Measurements from ENCODE around the gene NHSL2. TPM values are rescaled to one million over a fixed set of nuclear protein-coding genes. Genes with fewer than 3 reads are reported as not detected.

The NHSL2 gene
- polyA plus RNA-seq, 1 of the 3 experiments (the other 2 are of a cell fraction): 0.61 TPM

GRCh38 chrX:72132456-72132855, 221.8 kb downstream of the NHSL2 start (continued):
- TF ChIP-seq SIN3A (IDR thresholded peaks at IDR 0.05; ENCODE audit: borderline replicate concordance, low read depth, low read length): no peak
- no peak for TF ChIP-seq POLR2AphosphoS5 (IDR thresholded peaks at IDR 0.05; ENCODE audit: low read depth, low read length)
- TF ChIP-seq, protein P1, sequence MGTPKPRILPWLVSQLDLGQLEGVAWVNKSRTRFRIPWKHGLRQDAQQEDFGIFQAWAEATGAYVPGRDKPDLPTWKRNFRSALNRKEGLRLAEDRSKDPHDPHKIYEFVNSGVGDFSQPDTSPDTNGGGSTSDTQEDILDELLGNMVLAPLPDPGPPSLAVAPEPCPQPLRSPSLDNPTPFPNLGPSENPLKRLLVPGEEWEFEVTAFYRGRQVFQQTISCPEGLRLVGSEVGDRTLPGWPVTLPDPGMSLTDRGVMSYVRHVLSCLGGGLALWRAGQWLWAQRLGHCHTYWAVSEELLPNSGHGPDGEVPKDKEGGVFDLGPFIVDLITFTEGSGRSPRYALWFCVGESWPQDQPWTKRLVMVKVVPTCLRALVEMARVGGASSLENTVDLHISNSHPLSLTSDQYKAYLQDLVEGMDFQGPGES (IDR thresholded peaks at IDR 0.05; ENCODE audit: low read depth, low read length): no peak

DNA sequence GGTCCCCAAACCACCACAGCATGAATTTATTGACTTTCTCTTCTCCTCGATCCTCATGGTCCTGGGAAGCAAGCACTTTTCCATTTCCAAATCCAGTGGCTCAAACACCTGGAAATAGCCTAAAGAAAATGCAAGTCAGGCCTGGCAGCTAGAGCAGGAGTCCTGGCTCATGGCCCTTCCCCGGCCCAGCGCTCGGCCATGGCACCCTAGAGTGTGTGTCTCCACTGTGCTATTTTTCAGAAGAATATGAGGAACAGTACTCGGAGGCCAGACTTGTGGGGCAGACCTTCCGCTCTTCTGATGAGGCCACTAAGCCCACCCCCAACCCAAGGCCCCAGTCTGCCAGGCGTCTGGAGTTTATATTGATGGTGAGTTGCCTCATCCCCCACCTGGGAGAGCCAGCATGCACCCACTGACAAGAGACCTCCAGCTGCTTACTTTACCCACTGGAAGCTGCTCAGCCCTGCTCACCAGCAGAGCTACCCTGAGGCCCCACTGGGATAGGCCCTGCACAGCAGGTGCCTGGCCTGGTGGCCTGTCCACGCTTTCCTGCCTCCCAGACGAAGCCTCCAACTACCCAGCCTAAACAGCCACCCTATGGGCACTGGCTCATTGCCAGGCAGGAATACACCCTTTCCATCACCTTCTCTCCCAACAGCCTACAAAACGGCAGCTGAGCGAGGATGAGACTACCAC, 223.4 kb downstream of the NHSL2 start:
- CTCF ChIA-PET: interaction anchor here (15.8 kb wide), 1 partner anchor 113 kb away, joined by 257 read pairs; no protein-coding TSS in a partner anchor
- POLR2A ChIA-PET: no interaction called here
- peaks cover 0 to 25% of the 10 kb centered on the region in 2 experiments; a peak in 2 of 4 replicates for H3K4me1 ChIP-seq (ENCODE audit: control insufficient read depth in 1 of 2, insufficient read depth in 2 of 2, low read depth in 1 of 2, low read length in 1 of 2)

More for the DNA sequence above, 223.4 kb downstream of the NHSL2 start:
- no peaks in the 10 kb centered on the region for H3F3A ChIP-seq (replicated peaks; ENCODE audit: insufficient read depth)
- no peaks in the 10 kb centered on the region for H4K20me1 ChIP-seq (ENCODE audit: insufficient read depth)
- WGBS (ENCODE audit: low lambda C conversion rate): 78% methylated on average over 10 of the region's 11 CpGs
- H3K27me3 ChIP-seq (ENCODE audit: insufficient read depth): peaks cover 19% of the 10 kb centered on the region
- no peak overlapping the region for H3K27ac ChIP-seq (ENCODE audit: low read depth in 2 of 2, low read length in 1 of 2)
- H2AFZ ChIP-seq (ENCODE audit: low read depth): no peak overlapping the region
- H3K9ac ChIP-seq: no peak overlapping the region
- no peaks in the 10 kb centered on the region for H3K9me3 ChIP-seq
- no peak overlapping the region for H3K4me3 ChIP-seq (ENCODE audit: low read depth in 2 of 2, low read length in 1 of 2)
- no peaks in the 10 kb centered on the region for H3K79me2 ChIP-seq (ENCODE audit: insufficient read depth)
- H3K9me2 ChIP-seq: no peaks in the 10 kb centered on the region
- no peak for TF ChIP-seq JUND (IDR thresholded peaks at IDR 0.05)
- TF ChIP-seq FOXM1 (IDR thresholded peaks at IDR 0.05; ENCODE audit: low read depth): no peak
- no peak for TF ChIP-seq MEF2A (IDR thresholded peaks at IDR 0.05; ENCODE audit: borderline replicate concordance, low read depth)
- no peak for TF ChIP-seq FOSL2 (IDR thresholded peaks at IDR 0.05; ENCODE audit: borderline replicate concordance, low read depth)
- no peak for TF ChIP-seq TCF12 (IDR thresholded peaks at IDR 0.05)
- TF ChIP-seq SIN3A (IDR thresholded peaks at IDR 0.05; ENCODE audit: borderline replicate concordance, low read depth, low read length): no peak
- TF ChIP-seq, protein P2, sequence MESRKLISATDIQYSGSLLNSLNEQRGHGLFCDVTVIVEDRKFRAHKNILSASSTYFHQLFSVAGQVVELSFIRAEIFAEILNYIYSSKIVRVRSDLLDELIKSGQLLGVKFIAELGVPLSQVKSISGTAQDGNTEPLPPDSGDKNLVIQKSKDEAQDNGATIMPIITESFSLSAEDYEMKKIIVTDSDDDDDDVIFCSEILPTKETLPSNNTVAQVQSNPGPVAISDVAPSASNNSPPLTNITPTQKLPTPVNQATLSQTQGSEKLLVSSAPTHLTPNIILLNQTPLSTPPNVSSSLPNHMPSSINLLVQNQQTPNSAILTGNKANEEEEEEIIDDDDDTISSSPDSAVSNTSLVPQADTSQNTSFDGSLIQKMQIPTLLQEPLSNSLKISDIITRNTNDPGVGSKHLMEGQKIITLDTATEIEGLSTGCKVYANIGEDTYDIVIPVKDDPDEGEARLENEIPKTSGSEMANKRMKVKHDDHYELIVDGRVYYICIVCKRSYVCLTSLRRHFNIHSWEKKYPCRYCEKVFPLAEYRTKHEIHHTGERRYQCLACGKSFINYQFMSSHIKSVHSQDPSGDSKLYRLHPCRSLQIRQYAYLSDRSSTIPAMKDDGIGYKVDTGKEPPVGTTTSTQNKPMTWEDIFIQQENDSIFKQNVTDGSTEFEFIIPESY (IDR thresholded peaks at IDR 0.05; ENCODE audit: borderline replicate concordance, low read depth): no peak
- TF ChIP-seq RAD21 (IDR thresholded peaks at IDR 0.05; ENCODE audit: low read length): no peak
- no peak for TF ChIP-seq TAF1 (IDR thresholded peaks at IDR 0.05; ENCODE audit: borderline replicate concordance, low read depth, low read length)
- TF ChIP-seq TEAD4 (IDR thresholded peaks at IDR 0.05; ENCODE audit: borderline replicate concordance, insufficient read depth): no peak
- no peak for TF ChIP-seq NFIC (IDR thresholded peaks at IDR 0.05; ENCODE audit: borderline replicate concordance)
- TF ChIP-seq GABPA (IDR thresholded peaks at IDR 0.05; ENCODE audit: low read depth): no peak
- no peak for TF ChIP-seq EP300 (IDR thresholded peaks at IDR 0.05; ENCODE audit: borderline replicate concordance in 1 of 2, low read depth in 1 of 2, low read length in 1 of 2)
- TF ChIP-seq EZH2phosphoT487 (IDR thresholded peaks at IDR 0.05; ENCODE audit: borderline replicate concordance, low read depth): no peak
- TF ChIP-seq CTCF (IDR thresholded peaks at IDR 0.05): no peak
- TF ChIP-seq RCOR1 (IDR thresholded peaks at IDR 0.05; ENCODE audit: low read length): no peak
- TF ChIP-seq, protein P1 (IDR thresholded peaks at IDR 0.05; ENCODE audit: low read depth, low read length): no peak
- DNase-seq: no peak
- peaks cover 0 to 1% of the 10 kb centered on the region in 2 experiments for H3K36me3 ChIP-seq (replicated peaks in 1 of 2; ENCODE audit: control insufficient read depth in 1 of 2, insufficient read depth in 2 of 2, low read length in 1 of 2)
- H3K4me2 ChIP-seq: no peak overlapping the region
